ENCODE data around the gene SOX11.
"Not testable (repeated sequence)": the region's sequence is repeated elsewhere in the genome, so short reads cannot be mapped to it uniquely, and the experiment has no call there.

SOX11 gene

GRCh38 chr2:5666798-5667197, 25.4 kb upstream of the SOX11 start:
- DNase-seq (ENCODE audit: low read depth in 2 of 2): no peak
- no peak overlapping the region for H3K4me3 ChIP-seq (replicated peaks in 1 of 2; ENCODE audit: low read depth in 2 of 2, low read length in 2 of 2)
- no peak for TF ChIP-seq CTCF (IDR thresholded peaks at IDR 0.05; ENCODE audit: low read depth, low read length)

GRCh38 chr2:5667655-5668054, 24.5 kb upstream of the SOX11 start:
- not testable (repeated sequence) for H3K4me3 ChIP-seq (replicated peaks in 1 of 2; ENCODE audit: low read depth in 2 of 2, low read length in 2 of 2); DNase-seq (ENCODE audit: low read depth in 2 of 2)

- H3K4me3 ChIP-seq (replicated peaks in 1 of 2; ENCODE audit: low read depth in 2 of 2, low read length in 2 of 2): no peak overlapping the region
- no peak for TF ChIP-seq CTCF (IDR thresholded peaks at IDR 0.05; ENCODE audit: low read depth, low read length)
These were observed 23.4 kb upstream of the SOX11 start for GRCh38 chr2:5668682-5669250.

GRCh38 chr2:5672749-5673144, 19.4 kb upstream of the SOX11 start:
- no peak overlapping the region for H3K4me3 ChIP-seq (replicated peaks in 1 of 2; ENCODE audit: low read depth in 2 of 2, low read length in 2 of 2)

More at GRCh38 chr2:5668682-5669250, 23.4 kb upstream of the SOX11 start:
- DNase-seq (ENCODE audit: low read depth in 2 of 2): no peak

GRCh38 chr2:5673145-5674025, 18.8 kb upstream of the SOX11 start:
- no peak for DNase-seq (ENCODE audit: low read depth in 2 of 2)
- no peak overlapping the region for H3K4me3 ChIP-seq (replicated peaks in 1 of 2; ENCODE audit: low read depth in 2 of 2, low read length in 2 of 2)
- no peak for TF ChIP-seq CTCF (IDR thresholded peaks at IDR 0.05; ENCODE audit: low read depth, low read length)

More at GRCh38 chr2:5672749-5673144, 19.4 kb upstream of the SOX11 start:
- DNase-seq (ENCODE audit: low read depth in 2 of 2): no peak
- TF ChIP-seq CTCF (IDR thresholded peaks at IDR 0.05; ENCODE audit: low read depth, low read length): no peak

GRCh38 chr2:5674026-5674340, 18.2 kb upstream of the SOX11 start:
- TF ChIP-seq CTCF (IDR thresholded peaks at IDR 0.05; ENCODE audit: low read depth, low read length): no peak
- no peak overlapping the region for H3K4me3 ChIP-seq (replicated peaks in 1 of 2; ENCODE audit: low read depth in 2 of 2, low read length in 2 of 2)

GRCh38 chr2:5677133-5677532, 15.1 kb upstream of the SOX11 start:
- no peak for DNase-seq (ENCODE audit: low read depth in 2 of 2)
- no peak overlapping the region for H3K4me3 ChIP-seq (replicated peaks in 1 of 2; ENCODE audit: low read depth in 2 of 2, low read length in 2 of 2)
- no peak for TF ChIP-seq CTCF (IDR thresholded peaks at IDR 0.05; ENCODE audit: low read depth, low read length)

More at GRCh38 chr2:5674026-5674340, 18.2 kb upstream of the SOX11 start:
- no peak for DNase-seq (ENCODE audit: low read depth in 2 of 2)

All from cardiac fibroblast (primary cell).